Ascending aorta (tissue), 2 donors: Measurements from ENCODE around the gene NCK2. TPM values are rescaled to one million over a fixed set of nuclear protein-coding genes. Genes with fewer than 3 reads are reported as not detected.

Source experiments
- DNase-seq, 2 donors: peaks; one replicate each; pipeline ENCODE4 v3.0.0-alpha.2; 2019; ENCODE audit warnings: low spot score in 2 of 2
- H3K27ac ChIP-seq, 2 donors: fragments of 200-600 bp; sonication (generic); one replicate each; pipeline ENCODE4 v1.5.1; 2016 to 2017; ENCODE audit warnings: mild to moderate bottlenecking in 1 of 2
- H3K27me3 ChIP-seq: fragments of 200-600 bp; sonication (generic); one replicate; pipeline ENCODE4 v1.5.1; 2017
- H3K36me3 ChIP-seq, 2 donors: fragments of 200-600 bp; sonication (generic); one replicate each; pipeline ENCODE4 v1.5.1; 2016
- H3K4me1 ChIP-seq, 2 donors: fragments of 200-600 bp; sonication (generic); one replicate each; pipeline ENCODE4 v1.5.1; 2016 to 2017; ENCODE audit warnings: mild to moderate bottlenecking in 1 of 2
- H3K4me3 ChIP-seq, 2 donors: fragments of 200-600 bp; sonication (generic); one replicate each; pipeline ENCODE4 v1.5.1; 2016 to 2017; ENCODE audit warnings: mild to moderate bottlenecking in 1 of 2
- H3K9me3 ChIP-seq, 2 donors: fragments of 200-600 bp; sonication (generic); one replicate each; pipeline ENCODE4 v1.5.1; 2016
- CTCF ChIP-seq, 3 experiments: fragments of 200-600 bp in 2 of 3; fragments of 450-650 bp in 1 of 3; sonication (generic) in 2 of 3; IDR thresholded peaks; one replicate each; pipeline ENCODE4 v1.5.1; 2016 to 2019; ENCODE audit warnings: antibody characterized with exemption in 3 of 3, mild to moderate bottlenecking in 1 of 3, moderate library complexity in 1 of 3
- intact Hi-C: fragments of 100-400 bp; cut with DNase I; formaldehyde crosslinking; loops from one replicate; pipeline ENCODE4 v1.15.1; 2023
- total RNA-seq: library from RNA; depleted of rRNA; stranded (reverse); fragments of >200 nt; gene quantifications from one replicate; pipeline ENCODE4 v1.1.0, GENCODE V29; 2016

NCK2 gene
- total RNA-seq, 1 donor from 2014 or later, result 57.6 TPM

GRCh38 chr2:105711394-105711793, 33.3 kb upstream of the NCK2 start:
- no peak for TF ChIP-seq CTCF (IDR thresholded peaks at IDR 0.05)
- Histone ChIP-seq H3K4me3 (no peak overlapping the region), H3K27me3 (no peaks in the 10 kb centered on the region), H3K36me3 (no peaks in the 10 kb centered on the region), H3K9me3 (no peaks in the 10 kb centered on the region), H3K4me1 (no peaks in the 10 kb centered on the region), H3K27ac (no peak overlapping the region)
- intact Hi-C loops, result no loop called here
- DNase-seq, result no peak

- no peak overlapping the region for H3K27ac ChIP-seq
- H3K4me1 ChIP-seq, result no peaks in the 10 kb centered on the region
- intact Hi-C loops, result no loop called here
- no peaks in the 10 kb centered on the region for H3K9me3 ChIP-seq
- no peaks in the 10 kb centered on the region for H3K27me3 ChIP-seq
- no peaks in the 10 kb centered on the region for H3K36me3 ChIP-seq
- TF ChIP-seq CTCF (IDR thresholded peaks at IDR 0.05), result no peak
- H3K4me3 ChIP-seq, result no peak overlapping the region
- no peak for DNase-seq
Observed at GRCh38 chr2:105712166-105712915, 32.4 kb upstream of the NCK2 start.

- H3K27me3 ChIP-seq, result no peaks in the 10 kb centered on the region
- H3K27ac ChIP-seq, result no peak overlapping the region
- TF ChIP-seq CTCF (IDR thresholded peaks at IDR 0.05), result no peak
- H3K9me3 ChIP-seq, result no peaks in the 10 kb centered on the region
- no peak for DNase-seq
- intact Hi-C loops, result no loop called here
- H3K4me3 ChIP-seq, result no peak overlapping the region
- no peaks in the 10 kb centered on the region for H3K4me1 ChIP-seq
- no peaks in the 10 kb centered on the region for H3K36me3 ChIP-seq
Observed at GRCh38 chr2:105712981-105713596, 31.6 kb upstream of the NCK2 start.

GRCh38 chr2:105714141-105714540, 30.6 kb upstream of the NCK2 start:
- Histone ChIP-seq H3K9me3 (no peaks in the 10 kb centered on the region), H3K27me3 (no peaks in the 10 kb centered on the region), H3K36me3 (no peaks in the 10 kb centered on the region), H3K4me3 (no peak overlapping the region), H3K4me1 (no peaks in the 10 kb centered on the region), H3K27ac (no peak overlapping the region)
- no peak for DNase-seq
- TF ChIP-seq CTCF (IDR thresholded peaks at IDR 0.05), result no peak
- intact Hi-C loops, result no loop called here

- no peaks in the 10 kb centered on the region for H3K4me1 ChIP-seq
- intact Hi-C loops, result no loop called here
- TF ChIP-seq CTCF (IDR thresholded peaks at IDR 0.05), result no peak
- no peaks in the 10 kb centered on the region for H3K9me3 ChIP-seq
- no peak overlapping the region for H3K27ac ChIP-seq
- no peak overlapping the region for H3K4me3 ChIP-seq
- DNase-seq, result no peak
- no peaks in the 10 kb centered on the region for H3K27me3 ChIP-seq
- no peaks in the 10 kb centered on the region for H3K36me3 ChIP-seq
Observed at GRCh38 chr2:105718846-105719481, 25.7 kb upstream of the NCK2 start.
